GM10847 (cell line): ENCODE results near the gene RPS29.

ENCODE experiments used
- POLR2A ChIP-seq: IDR thresholded peaks from 2 replicates; pipeline ENCODE4 v1.6.1; 2011; ENCODE audit not compliant: insufficient read length; ENCODE audit errors: extremely low read depth

Gene RPS29

GRCh38 chr14:49585803-49586672, at the start of gene RPS29:
Gene RPS29 (minus strand): TSS chr14:49586380. CDS start chr14:49586346, 34 bp downstream.
- TF ChIP-seq POLR2A: peak; percentile 83

- peak; percentile 15 for TF ChIP-seq POLR2A
Observed at GRCh38 chr14:49634547-49635334, 48.6 kb upstream of the RPS29 start, which contains the start of gene DNAAF2. Gene DNAAF2 (minus strand): TSS chr14:49635244. CDS start chr14:49635149, 95 bp downstream.

- peak; percentile 85 for TF ChIP-seq POLR2A
Observed at GRCh38 chr14:49633640-49634546, 47.7 kb upstream of the RPS29 start.

- no peak for TF ChIP-seq POLR2A
Observed at GRCh38 chr14:49623941-49624839, 38.0 kb upstream of the RPS29 start.

GRCh38 chr14:49623387-49623786, 37.2 kb upstream of the RPS29 start:
- TF ChIP-seq POLR2A: no peak

GRCh38 chr14:49622022-49622607, 35.9 kb upstream of the RPS29 start:
- no peak for TF ChIP-seq POLR2A

GRCh38 chr14:49621114-49621881, 35.1 kb upstream of the RPS29 start:
- TF ChIP-seq POLR2A: no peak

- TF ChIP-seq POLR2A: peak; percentile 99
Observed at GRCh38 chr14:49620182-49621113, 34.3 kb upstream of the RPS29 start, which contains the start of the genes MGAT2 and RPL36AL. Gene MGAT2 (plus strand): TSS chr14:49620799. CDS start chr14:49621269, 470 bp downstream. Gene RPL36AL (minus strand): TSS chr14:49620626. CDS start chr14:49619104, 1,522 bp downstream.

- TF ChIP-seq POLR2A: no peak
Observed at GRCh38 chr14:49619730-49620129, 33.5 kb upstream of the RPS29 start.

GRCh38 chr14:49617852-49618519, 31.8 kb upstream of the RPS29 start:
- TF ChIP-seq POLR2A: no peak

GRCh38 chr14:49615776-49616175, 29.6 kb upstream of the RPS29 start:
- no peak for TF ChIP-seq POLR2A
